HG03432 (cell line): ENCODE data around the gene MSGN1.
"Not testable (repeated sequence)": the region's sequence is repeated elsewhere in the genome, so short reads cannot be mapped to it uniquely, and the experiment has no call there.

Experiments used
- ATAC-seq: cut with Tn5 transposase; IDR thresholded peaks from one replicate; pipeline ENCODE4 v1.9.1; 2021; ENCODE audit warnings: mild to moderate bottlenecking, moderate library complexity; ENCODE audit not compliant: unreplicated experiment

Gene MSGN1

GRCh38 chr2:17804358-17804757, 11.9 kb upstream of the MSGN1 start:
- ATAC-seq = peak; percentile 77

- peak; percentile 41 for ATAC-seq
Measured at GRCh38 chr2:17805166-17805565, 11.1 kb upstream of the MSGN1 start.

- ATAC-seq = peak; percentile 21
Measured at GRCh38 chr2:17805717-17806363, 10.4 kb upstream of the MSGN1 start.

GRCh38 chr2:17813010-17813741, 3.1 kb upstream of the MSGN1 start:
- peak; percentile 57 for ATAC-seq

GRCh38 chr2:17813742-17814473, 2.4 kb upstream of the MSGN1 start:
- ATAC-seq = peak; percentile 93

- ATAC-seq = no peak
Measured at GRCh38 chr2:17814601-17815000, 1.7 kb upstream of the MSGN1 start.

GRCh38 chr2:17815468-17816184, 634 bp upstream of the MSGN1 start:
- ATAC-seq = peak; percentile 32

GRCh38 chr2:17818235-17818815, 2.1 kb downstream of the MSGN1 start:
- ATAC-seq = no peak

- no peak for ATAC-seq
Measured at GRCh38 chr2:17821080-17821479, 4.8 kb downstream of the MSGN1 start.

- ATAC-seq = peak; percentile 58
Measured at GRCh38 chr2:17821535-17822444, 5.5 kb downstream of the MSGN1 start.

GRCh38 chr2:17822445-17823117, 6.3 kb downstream of the MSGN1 start:
- peak; percentile 74 for ATAC-seq

- ATAC-seq = not testable (repeated sequence)
Measured at GRCh38 chr2:17823646-17824045, 7.4 kb downstream of the MSGN1 start.

GRCh38 chr2:17827316-17827715, 11.1 kb downstream of the MSGN1 start:
- ATAC-seq = no peak

GRCh38 chr2:17827785-17828184, 11.5 kb downstream of the MSGN1 start:
- no peak for ATAC-seq

- peak; percentile 97 for ATAC-seq
Measured at GRCh38 chr2:17830053-17831034, 14.1 kb downstream of the MSGN1 start.

- no peak for ATAC-seq
Measured at GRCh38 chr2:17835516-17835915, 19.3 kb downstream of the MSGN1 start.

GRCh38 chr2:17839959-17840358, 23.7 kb downstream of the MSGN1 start:
- ATAC-seq = no peak

GRCh38 chr2:17843457-17843856, 27.2 kb downstream of the MSGN1 start:
- ATAC-seq = no peak
